ENCODE data around the gene DHRS3. TPM values are rescaled to one million over a fixed set of nuclear protein-coding genes. Genes with fewer than 3 reads are reported as not detected.

The DHRS3 gene
- total and polyA plus RNA-seq, 2 donors (not counting 1 experiment from before 2014, with no cell fraction given), result 0.37 TPM

- Histone ChIP-seq H3K9ac (ENCODE audit: low read length) (no peak overlapping the region), H3K4me2 (replicated peaks; ENCODE audit: low read depth, low read length, poor library complexity, severe bottlenecking) (no peak overlapping the region), H3K79me2 (ENCODE audit: control insufficient read depth, insufficient read depth, low read length) (no peaks in the 10 kb centered on the region), H3K4me3 (ENCODE audit: control extremely low read depth in 1 of 5, extremely low read depth in 1 of 5, insufficient read depth in 1 of 5, low read depth in 2 of 5, low read length in 4 of 5) (no peak overlapping the region), H3K4me1 (ENCODE audit: control insufficient read depth in 2 of 2, insufficient read depth in 2 of 2, low read length in 2 of 2) (no peaks in the 10 kb centered on the region), H4K20me1 (ENCODE audit: control insufficient read depth, insufficient read depth, low read length, poor library complexity, severe bottlenecking) (no peaks in the 10 kb centered on the region), H3K9me3 (ENCODE audit: control extremely low read depth in 1 of 3, control insufficient read depth in 2 of 3, insufficient read depth in 1 of 3, low read length in 2 of 3) (no peaks in the 10 kb centered on the region), H2AFZ (ENCODE audit: insufficient read depth, low read depth, low read length, poor library complexity, severe bottlenecking) (no peak overlapping the region), H3K36me3 (replicated peaks in 1 of 2; ENCODE audit: control extremely low read depth in 1 of 2, control insufficient read depth in 1 of 2, extremely low read depth in 1 of 2, insufficient read depth in 2 of 2, low read length in 1 of 2) (no peaks in the 10 kb centered on the region), H3K27ac (ENCODE audit: low read length in 2 of 2) (no peak overlapping the region), H3K27me3 (replicated peaks in 1 of 4; ENCODE audit: control extremely low read depth in 1 of 4, control insufficient read depth in 3 of 4, insufficient read depth in 4 of 4, low read length in 3 of 4) (no peaks in the 10 kb centered on the region)
- ATAC-seq (ENCODE audit: low read depth) (no peak), DNase-seq (no peak)
- Mint-ChIP-seq H3K9me3 (ENCODE audit: insufficient read depth) (no peaks in the 10 kb centered on the region), H3K4me1 (no peaks in the 10 kb centered on the region), H3K27me3 (peaks cover 8% of the 10 kb centered on the region), H3K27ac (no peak overlapping the region), H3K4me3 (no peak overlapping the region)
- intact Hi-C loops (cut with micrococcal nuclease), result no loop called here
- TF ChIP-seq EZH2 (IDR thresholded peaks at IDR 0.05; ENCODE audit: borderline replicate concordance, insufficient read depth, low read depth, low read length, poor library complexity, severe bottlenecking), result no peak
- POLR2A ChIA-PET, result no interaction called here
- WGBS (ENCODE audit: insufficient coverage), result 83% methylated on average over 15 of the region's 15 CpGs
- CTCF ChIA-PET, result interaction anchor here (1.1 to 1.2 kb wide), 2 partner anchors 9 to 319 kb away, joined by 3 read pairs; no protein-coding TSS in a partner anchor
These were observed 12.2 kb upstream of the DHRS3 start for GRCh38 chr1:12629985-12630760.

- no peak overlapping the region for H2AFZ ChIP-seq (ENCODE audit: insufficient read depth, low read depth, low read length, poor library complexity, severe bottlenecking)
- no peaks in the 10 kb centered on the region for H3K36me3 ChIP-seq (replicated peaks in 1 of 2; ENCODE audit: control extremely low read depth in 1 of 2, control insufficient read depth in 1 of 2, extremely low read depth in 1 of 2, insufficient read depth in 2 of 2, low read length in 1 of 2)
- ChIA-PET CTCF (interaction anchor here (1.1 to 1.2 kb wide), 3 partner anchors 8 to 319 kb away, joined by 3 read pairs; no protein-coding TSS in a partner anchor), POLR2A (no interaction called here)
- intact Hi-C loops (cut with micrococcal nuclease), result no loop called here
- ATAC-seq (ENCODE audit: low read depth), result no peak
- no peaks in the 10 kb centered on the region for H3K79me2 ChIP-seq (ENCODE audit: control insufficient read depth, insufficient read depth, low read length)
- H3K4me2 ChIP-seq (replicated peaks; ENCODE audit: low read depth, low read length, poor library complexity, severe bottlenecking), result no peak overlapping the region
- Mint-ChIP-seq H3K4me3 (no peak overlapping the region), H3K9me3 (ENCODE audit: insufficient read depth) (no peaks in the 10 kb centered on the region), H3K27ac (no peak overlapping the region), H3K4me1 (no peaks in the 10 kb centered on the region), H3K27me3 (peaks cover 6% of the 10 kb centered on the region)
- no peaks in the 10 kb centered on the region for H3K9me3 ChIP-seq (ENCODE audit: control extremely low read depth in 1 of 3, control insufficient read depth in 2 of 3, insufficient read depth in 1 of 3, low read length in 2 of 3)
- H3K9ac ChIP-seq (ENCODE audit: low read length), result no peak overlapping the region
- 100% methylated on average over 1 of the region's 1 CpG for WGBS (ENCODE audit: insufficient coverage)
- H3K4me1 ChIP-seq (ENCODE audit: control insufficient read depth in 2 of 2, insufficient read depth in 2 of 2, low read length in 2 of 2), result no peaks in the 10 kb centered on the region
- H3K4me3 ChIP-seq (ENCODE audit: control extremely low read depth in 1 of 5, extremely low read depth in 1 of 5, insufficient read depth in 1 of 5, low read depth in 2 of 5, low read length in 4 of 5), result no peak overlapping the region
- H3K27me3 ChIP-seq (replicated peaks in 1 of 4; ENCODE audit: control extremely low read depth in 1 of 4, control insufficient read depth in 3 of 4, insufficient read depth in 4 of 4, low read length in 3 of 4), result no peaks in the 10 kb centered on the region
- no peak overlapping the region for H3K27ac ChIP-seq (ENCODE audit: low read length in 2 of 2)
- DNase-seq, result no peak
- TF ChIP-seq EZH2 (IDR thresholded peaks at IDR 0.05; ENCODE audit: borderline replicate concordance, insufficient read depth, low read depth, low read length, poor library complexity, severe bottlenecking) (no peak), CTCF (IDR thresholded peaks at IDR 0.05) (no peak)
- no peaks in the 10 kb centered on the region for H4K20me1 ChIP-seq (ENCODE audit: control insufficient read depth, insufficient read depth, low read length, poor library complexity, severe bottlenecking)
These were observed 11.5 kb upstream of the DHRS3 start for GRCh38 chr1:12629511-12629956.

Measured in B cell (primary cell).